H1 (cell line): ENCODE data around the gene HPN. TPM values are rescaled to one million over a fixed set of nuclear protein-coding genes. Genes with fewer than 3 reads are reported as not detected.
"Not testable (repeated sequence)": the region's sequence is repeated elsewhere in the genome, so short reads cannot be mapped to it uniquely, and the experiment has no call there.

Source experiments
- CTCF ChIA-PET: fragments of 300-600 bp; sonication (Branson Sonifier 250); formaldehyde crosslinking; loops from one replicate; lab custom pipeline; 2021; ENCODE audit not compliant: partially characterized antibody; lab: Charles Lee
- POLR2A ChIA-PET: fragments of 300-600 bp; sonication (Branson Sonifier 250); formaldehyde crosslinking; loops from one replicate; lab custom pipeline; 2021; ENCODE audit warnings: inconsistent platforms; ENCODE audit not compliant: partially characterized antibody; lab: Charles Lee
- DNase-seq, 2 experiments: peaks; one replicate each; pipeline versions ENCODE4 v3.0.0 to v3.0.0-alpha.2; 2010 to 2022; ENCODE audit warnings: low spot score in 2 of 2, low read depth in 1 of 2, mixed read lengths in 1 of 2
- FAIRE-seq: peaks from 2 replicates; lab custom pipeline; 2011; peaks lifted over from hg19 to GRCh38; lab: Jason Lieb, UNC
- H2AFZ ChIP-seq: 2 replicates; pipeline ENCODE4 v1.8.1; 2012; ENCODE audit warnings: low read length, inconsistent platforms
- H2AK5ac ChIP-seq: 2 replicates; pipeline ENCODE4 v1.6.1; 2013; ENCODE audit warnings: low read depth, low read length
- H2BK120ac ChIP-seq: replicated peaks from 2 replicates; pipeline ENCODE3; 2013; ENCODE audit warnings: low read depth, low read length, inconsistent platforms
- H2BK12ac ChIP-seq: 2 replicates; pipeline ENCODE4 v1.6.1; 2013; ENCODE audit warnings: low read depth, low read length
- H2BK15ac ChIP-seq: 2 replicates; pipeline ENCODE4 v1.6.1; 2013; ENCODE audit warnings: low read length
- H2BK20ac ChIP-seq: 2 replicates; pipeline ENCODE4 v1.6.1; 2013; ENCODE audit warnings: low read length
- H2BK5ac ChIP-seq: 2 replicates; pipeline ENCODE4 v1.6.1; 2013; ENCODE audit warnings: low read depth, low read length
- H3K14ac ChIP-seq: 2 replicates; pipeline ENCODE4 v1.6.1; 2013; ENCODE audit warnings: inconsistent platforms; ENCODE audit not compliant: insufficient read length
- H3K18ac ChIP-seq: 2 replicates; pipeline ENCODE4 v1.6.1; 2013; ENCODE audit warnings: low read length; ENCODE audit errors: extremely low read depth
- H3K23ac ChIP-seq: 2 replicates; pipeline ENCODE4 v1.6.1; 2013; ENCODE audit warnings: inconsistent platforms; ENCODE audit not compliant: insufficient read length
- H3K23me2 ChIP-seq: 2 replicates; pipeline ENCODE4 v1.6.1; 2013; ENCODE audit warnings: low read depth, low read length
- H3K27ac ChIP-seq: 2 replicates; pipeline ENCODE4 v1.6.1; 2011; ENCODE audit warnings: low read depth, low read length, inconsistent platforms
- H3K27me3 ChIP-seq, 4 experiments: replicated peaks in 1 of 4; 1 replicate in 1 of 4; 2 replicates in 3 of 4; pipeline versions ENCODE4 v1.6.1 to v1.8.1; 2011 to 2013; ENCODE audit warnings: low read length in 3 of 4, mild to moderate bottlenecking in 3 of 4, inconsistent platforms in 2 of 4, mixed read lengths in 2 of 4, moderate library complexity in 1 of 4; ENCODE audit not compliant: control insufficient read depth in 3 of 4, insufficient read depth in 3 of 4; ENCODE audit errors: extremely low read depth in 1 of 4
- H3K36me3 ChIP-seq, 4 experiments: 2 replicates each; pipeline versions ENCODE4 v1.6.1 to v1.8.1; 2011 to 2013; ENCODE audit warnings: mild to moderate bottlenecking in 4 of 4, low read length in 3 of 4, moderate library complexity in 2 of 4, control low read depth in 1 of 4, inconsistent platforms in 1 of 4; ENCODE audit not compliant: insufficient read depth in 4 of 4, control insufficient read depth in 2 of 4
- H3K4ac ChIP-seq: replicated peaks from 2 replicates; pipeline ENCODE3; 2013; ENCODE audit warnings: low read length, low read depth, mixed read lengths, inconsistent platforms; ENCODE audit not compliant: insufficient read length
- H3K4me1 ChIP-seq, 4 experiments: replicated peaks in 1 of 4; 1 replicate in 1 of 4; 2 replicates in 3 of 4; pipeline versions ENCODE4 v1.6.1 to v1.8.1; 2011 to 2013; ENCODE audit warnings: low read length in 3 of 4, inconsistent platforms in 2 of 4, mixed read lengths in 1 of 4; ENCODE audit not compliant: insufficient read depth in 4 of 4, control insufficient read depth in 3 of 4
- H3K4me2 ChIP-seq, 2 experiments: 2 replicates each; pipeline versions ENCODE4 v1.6.1 to v1.8.1; 2011 to 2013; ENCODE audit warnings: low read depth in 2 of 2, low read length in 2 of 2, control low read depth in 1 of 2, inconsistent platforms in 1 of 2, mild to moderate bottlenecking in 1 of 2; ENCODE audit not compliant: insufficient read depth in 1 of 2
- H3K4me3 ChIP-seq, 4 experiments: fragments of 200-600, 300-600 bp in 1 of 4; sonication (generic), shearing (Covaris generic), sonication (Bioruptor Twin) in 1 of 4; 2 replicates each; pipeline versions ENCODE4 v1.5.1 to v1.8.1; 2011 to 2016; ENCODE audit warnings: low read length in 4 of 4, low read depth in 3 of 4, control low read depth in 2 of 4, inconsistent platforms in 2 of 4, mild to moderate bottlenecking in 2 of 4, mixed read lengths in 1 of 4, moderate library complexity in 1 of 4; ENCODE audit not compliant: insufficient read depth in 2 of 4; ENCODE audit errors: extremely low read depth in 1 of 4
- H3K56ac ChIP-seq: replicated peaks from 2 replicates; pipeline ENCODE3; 2013; ENCODE audit warnings: low read depth, mild to moderate bottlenecking, mixed read lengths, low read length, inconsistent platforms; ENCODE audit not compliant: insufficient read length
- H3K79me1 ChIP-seq: 2 replicates; pipeline ENCODE4 v1.6.1; 2013; ENCODE audit warnings: low read depth, low read length, control low read depth
- H3K79me2 ChIP-seq, 2 experiments: 2 replicates each; pipeline versions ENCODE4 v1.6.1 to v1.8.1; 2012 to 2013; ENCODE audit warnings: low read length in 2 of 2, mild to moderate bottlenecking in 2 of 2, inconsistent platforms in 1 of 2; ENCODE audit not compliant: insufficient read depth in 2 of 2, control insufficient read depth in 1 of 2
- H3K9ac ChIP-seq, 4 experiments: replicated peaks in 1 of 4; 1 replicate in 1 of 4; 2 replicates in 3 of 4; pipeline versions ENCODE4 v1.6.1 to v1.8.1; 2011 to 2013; ENCODE audit warnings: low read depth in 3 of 4, low read length in 3 of 4, control low read depth in 2 of 4, mild to moderate bottlenecking in 2 of 4, moderate library complexity in 2 of 4, inconsistent platforms in 1 of 4; ENCODE audit errors: extremely low read depth in 1 of 4
- H3K9me3 ChIP-seq, 2 experiments: 2 replicates each; pipeline versions ENCODE4 v1.6.1 to v1.8.1; 2012 to 2013; ENCODE audit warnings: mild to moderate bottlenecking in 2 of 2, moderate library complexity in 2 of 2, control low read depth in 1 of 2, inconsistent platforms in 1 of 2, low read depth in 1 of 2, low read length in 1 of 2, mixed read lengths in 1 of 2; ENCODE audit not compliant: insufficient read depth in 2 of 2
- H4K20me1 ChIP-seq, 2 experiments: replicated peaks in 1 of 2; 2 replicates each; pipeline versions ENCODE3 to v1.8.1; 2011 to 2013; ENCODE audit warnings: inconsistent platforms in 2 of 2, low read length in 2 of 2, mild to moderate bottlenecking in 1 of 2; ENCODE audit not compliant: insufficient read depth in 2 of 2, control insufficient read depth in 1 of 2
- H4K5ac ChIP-seq: 2 replicates; pipeline ENCODE4 v1.6.1; 2013; ENCODE audit warnings: low read length, low read depth, mixed read lengths, inconsistent platforms; ENCODE audit not compliant: insufficient read length
- H4K8ac ChIP-seq: 2 replicates; pipeline ENCODE4 v1.8.0; 2013; ENCODE audit warnings: mild to moderate bottlenecking, moderate library complexity, low read length, inconsistent platforms; ENCODE audit not compliant: insufficient read depth; ENCODE audit errors: extremely low read depth
- H4K91ac ChIP-seq: replicated peaks from 2 replicates; pipeline ENCODE3; 2013; ENCODE audit warnings: low read length, mixed read lengths, inconsistent platforms; ENCODE audit not compliant: insufficient read length
- WGBS, 2 experiments: shearing (Covaris generic) in 1 of 2; methylation state at CpG; one replicate each; pipeline versions ENCODE4 v1.1.6 to v1.1.7; 2013 to 2015; ENCODE audit warnings: low lambda C conversion rate in 2 of 2, mixed read lengths in 2 of 2, inconsistent platforms in 1 of 2, low coverage in 1 of 2, missing lambda C conversion rate in 1 of 2; ENCODE audit not compliant: insufficient replicate concordance in 2 of 2, insufficient coverage in 1 of 2, insufficient read length in 1 of 2; ENCODE audit errors: extremely low coverage in 1 of 2, missing lambda C conversion rate in 1 of 2; 5-methylcytosine and 5-hydroxymethylcytosine counted together
- polyA plus RNA-seq, 7 experiments: library from polyadenylated mRNA; depleted of rRNA in 3 of 7; stranded (reverse) in 5 of 7; unstranded in 2 of 7; fragments of >200 nt in 5 of 7; fragments of 200-250 nt in 2 of 7; gene quantifications; 1 replicate in 5 of 7; 2 replicates in 1 of 7; 4 replicates in 1 of 7; pipeline versions ENCODE4 v1.2.1 to v1.2.3, GENCODE V29; 2011 to 2013; ENCODE audit warnings: missing spikeins in 2 of 7, mixed read lengths in 2 of 7
- total RNA-seq: library from RNA; stranded (reverse); fragmentation: NEBNext Ultra II Directional; extraction: Animal tissue kit (Norgen Biotek cat#: 25700); gene quantifications from 2 replicates; pipeline ENCODE4 v1.2.1, GENCODE V29; 2021

The HPN gene
- total and polyA plus RNA-seq, 2 of the 8 experiments (the other 6 are each of a cell fraction or from before 2014, with no cell fraction given), result 14.7 to 33.7 TPM

DNA sequence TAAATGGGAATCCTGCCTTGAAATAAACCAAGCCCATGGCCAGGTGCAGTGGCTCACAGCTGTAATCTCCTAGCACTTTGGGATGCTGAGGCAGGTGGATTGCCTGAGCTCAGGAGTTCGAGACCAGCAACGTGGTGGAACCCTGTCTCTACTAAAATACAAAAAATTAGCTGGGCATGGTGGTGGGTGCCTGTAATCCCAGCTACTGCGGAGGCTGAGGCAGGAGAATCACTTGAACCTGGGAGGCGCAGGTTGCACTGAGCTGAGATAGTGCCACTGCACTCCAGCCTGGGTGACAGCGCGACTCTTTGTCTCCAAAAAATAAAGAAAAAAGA is 35.5 kb upstream of the HPN start:
- H2AK5ac ChIP-seq, H3K23ac ChIP-seq, H3K9ac ChIP-seq, H3K4ac ChIP-seq, H3K27me3 ChIP-seq, H4K8ac ChIP-seq, FAIRE-seq, H3K9me3 ChIP-seq, H3K4me3 ChIP-seq, H3K23me2 ChIP-seq, H3K56ac ChIP-seq, H4K91ac ChIP-seq, DNase-seq, H2BK15ac ChIP-seq, H2BK120ac ChIP-seq, H2BK20ac ChIP-seq, H2AFZ ChIP-seq, H3K4me2 ChIP-seq, H3K18ac ChIP-seq, H2BK5ac ChIP-seq, H2BK12ac ChIP-seq, H3K27ac ChIP-seq, H4K5ac ChIP-seq, H3K14ac ChIP-seq: not testable (repeated sequence)
- Histone ChIP-seq H3K4me1 (peaks cover 8 to 23% (median 11%) of the 10 kb centered on the region in 4 experiments), H4K20me1 (peaks cover 30 to 43% of the 10 kb centered on the region in 2 experiments), H3K36me3 (peaks cover 21 to 39% (median 31%) of the 10 kb centered on the region in 4 experiments), H3K79me1 (peaks cover 19% of the 10 kb centered on the region), H3K79me2 (peaks cover 30 to 65% of the 10 kb centered on the region in 2 experiments)
- ChIA-PET POLR2A (interaction anchor here (0.8 to 22.5 kb wide), 5 partner anchors 11 to 42 kb away, joined by 3 to 366 read pairs (median 4); partner anchors contain the start of genes SCN1B and ZNF792), CTCF (interaction anchor here (1.1 to 12.2 kb wide), 5 partner anchors 16 to 168 kb away, joined by 3 to 174 read pairs (median 4); partner anchors contain the start of gene ZNF30)
- WGBS, 2 experiments, result 98% methylated on average over 6 of the region's 6 CpGs; no CpG with 5 or more reads in 1 of the 2 experiments
